Fibroblast of skin of right quadriceps (primary cell): ENCODE measurements around the gene PKP4.

Experiments
- DNase-seq: peaks from one replicate; pipeline ENCODE4 v3.0.0-alpha.2; 2013

Gene PKP4

DNA sequence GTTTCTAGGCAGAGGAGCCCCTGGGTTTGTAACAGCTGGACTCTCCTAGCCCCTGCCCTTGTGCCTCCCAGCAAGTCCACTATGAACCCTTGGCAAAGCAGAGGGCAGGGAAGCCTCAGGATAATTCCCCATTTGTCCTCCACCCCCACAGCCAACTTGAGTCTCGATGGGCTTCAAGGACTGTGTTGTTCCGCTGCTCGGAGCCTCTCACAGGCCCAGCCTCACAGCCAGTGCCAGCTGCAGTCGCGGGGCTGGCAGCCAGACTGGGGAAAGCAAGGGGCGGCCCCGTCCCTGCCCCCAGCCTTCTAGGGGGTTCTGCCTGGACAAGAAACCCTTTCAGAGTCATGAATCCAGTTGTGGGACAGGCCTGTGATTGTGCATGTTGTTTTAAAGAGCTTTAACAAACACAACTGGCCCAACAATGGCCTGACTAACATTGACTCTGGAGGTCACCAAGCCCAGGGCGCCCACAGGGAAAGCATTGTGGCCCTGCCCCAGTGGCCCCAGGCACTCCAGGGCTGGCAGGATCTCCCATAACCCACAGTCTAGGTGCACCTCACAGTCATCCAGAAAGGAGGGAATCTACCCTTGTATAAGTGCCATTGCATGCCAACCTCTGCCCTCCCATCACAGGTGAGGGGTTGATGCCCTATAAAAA lies 266.6 kb downstream of the PKP4 start:
- DNase-seq = no peak

DNA sequence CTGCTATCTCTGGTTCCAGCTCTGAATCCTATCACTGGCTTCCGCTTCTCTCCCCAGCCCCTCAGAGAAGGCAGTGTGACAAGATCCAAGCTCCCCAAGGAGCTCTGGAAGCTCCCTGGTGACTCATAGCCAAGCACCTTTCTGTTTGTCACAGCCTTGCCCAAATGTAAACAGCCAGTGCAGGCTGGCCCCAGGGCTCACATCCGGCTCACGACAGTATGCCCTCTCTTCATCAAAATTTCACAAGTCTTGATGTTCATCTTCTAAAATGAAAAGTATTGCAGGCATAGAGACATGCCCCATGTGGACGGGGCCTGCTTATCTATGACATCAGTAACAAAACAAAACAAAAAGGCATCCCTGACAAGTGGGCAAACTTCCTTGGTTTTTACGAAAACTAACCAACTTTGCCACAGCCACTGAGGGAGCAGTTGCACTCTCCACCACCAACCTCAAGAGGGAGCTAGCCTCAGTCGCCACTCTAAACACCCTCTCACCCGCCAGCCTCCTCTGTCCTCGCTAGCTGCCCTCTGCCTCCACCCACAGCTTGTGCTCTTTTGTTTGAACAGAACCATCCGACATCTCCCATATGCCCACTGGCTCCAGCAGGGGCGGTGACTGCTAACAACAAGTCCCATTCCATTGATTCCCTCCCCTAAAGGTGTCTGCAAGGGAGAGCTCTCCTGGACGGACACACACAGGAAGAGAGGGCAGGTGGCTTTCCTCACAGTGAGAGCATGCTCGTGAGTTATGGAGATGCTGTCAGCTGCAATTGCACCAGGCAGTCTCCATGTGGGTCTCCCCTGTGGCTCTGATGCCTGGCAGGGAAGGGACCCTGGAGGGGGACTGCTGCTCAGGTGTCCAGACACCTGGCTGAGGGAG lies 267.4 kb downstream of the PKP4 start:
- no peak for DNase-seq

DNA sequence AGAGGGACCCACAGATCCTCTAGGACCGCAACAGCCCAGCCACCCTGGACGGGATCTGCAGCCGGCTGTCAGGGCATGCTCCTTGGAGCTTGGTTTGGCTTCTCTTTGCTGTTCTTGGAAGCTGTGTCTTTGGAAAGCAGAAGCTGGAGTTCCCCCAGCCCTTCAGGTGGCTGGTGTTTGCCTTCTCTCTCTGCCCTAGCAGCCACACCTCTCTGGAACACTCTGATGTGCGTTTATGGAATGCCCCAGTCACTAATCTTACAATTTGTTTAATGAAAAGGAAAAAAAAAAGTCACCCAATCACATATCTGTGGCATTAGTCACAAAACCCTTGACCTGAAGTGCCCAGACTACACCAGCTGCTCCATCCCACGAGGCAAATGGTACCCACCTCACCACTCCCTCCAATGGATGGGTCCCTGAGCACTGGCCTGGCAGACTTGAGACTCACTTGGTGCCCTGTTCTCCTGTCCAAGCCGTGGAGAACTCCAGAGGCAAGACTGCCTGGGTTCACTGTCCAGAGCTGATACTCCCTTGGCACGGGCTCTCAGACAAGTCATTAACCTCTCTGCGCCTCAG lies 268.1 kb downstream of the PKP4 start:
- no peak for DNase-seq

- DNase-seq = no peak
Measured at GRCh38 chr2:158725441-158725891, 268.7 kb downstream of the PKP4 start.

- DNase-seq = no peak
Measured at GRCh38 chr2:158726911-158727592, 270.3 kb downstream of the PKP4 start.

DNA sequence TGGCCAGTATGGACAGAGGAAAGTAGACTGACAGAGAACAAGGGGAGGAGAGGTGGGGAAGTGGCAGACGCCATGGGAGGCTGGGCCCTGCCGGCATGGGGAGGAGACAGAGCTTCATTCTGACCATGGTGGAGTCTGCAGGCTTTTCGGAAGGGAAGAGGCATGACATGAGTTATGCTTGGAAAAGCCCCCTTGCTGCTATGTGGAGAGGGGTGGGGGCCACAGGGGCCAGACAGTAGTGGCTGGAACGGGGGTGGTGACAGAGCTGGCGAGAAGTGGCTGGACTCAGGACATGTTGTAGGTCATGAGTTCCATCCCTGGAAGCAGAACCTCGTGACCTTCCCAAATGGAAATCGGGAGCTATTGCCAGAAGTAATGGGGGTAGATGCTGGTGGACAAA lies 271.7 kb downstream of the PKP4 start:
- DNase-seq = no peak

- no peak for DNase-seq
Measured at GRCh38 chr2:158729451-158729850, 272.7 kb downstream of the PKP4 start.

- no peak for DNase-seq
Measured at GRCh38 chr2:158729873-158730620, 273.3 kb downstream of the PKP4 start.

GRCh38 chr2:158730621-158731140 lies 273.9 kb downstream of the PKP4 start:
- no peak for DNase-seq

DNA sequence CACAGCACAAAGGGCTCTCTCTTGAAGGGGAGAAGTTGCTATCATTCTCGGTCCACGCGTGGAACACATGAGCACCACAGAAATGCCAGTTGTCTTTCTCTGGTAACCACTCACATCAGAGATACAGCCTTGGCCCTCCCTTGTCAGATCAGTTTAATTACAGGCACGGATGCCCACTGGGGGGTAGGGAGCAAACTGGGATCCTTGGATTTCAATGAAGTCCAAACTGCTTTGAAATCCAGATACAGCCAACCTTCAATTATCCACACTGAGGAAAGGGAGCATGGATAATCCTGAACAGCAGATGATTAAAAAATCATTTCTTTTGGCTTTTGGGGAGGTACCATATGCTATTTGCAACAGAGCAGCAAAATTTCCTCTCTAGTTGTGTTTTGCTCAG lies 274.6 kb downstream of the PKP4 start:
- DNase-seq = no peak
